Measurements from ENCODE around the gene ITFG1.
A peak's percentile ranks its signal among the peaks of the same experiment; 100 is the strongest.

DNA sequence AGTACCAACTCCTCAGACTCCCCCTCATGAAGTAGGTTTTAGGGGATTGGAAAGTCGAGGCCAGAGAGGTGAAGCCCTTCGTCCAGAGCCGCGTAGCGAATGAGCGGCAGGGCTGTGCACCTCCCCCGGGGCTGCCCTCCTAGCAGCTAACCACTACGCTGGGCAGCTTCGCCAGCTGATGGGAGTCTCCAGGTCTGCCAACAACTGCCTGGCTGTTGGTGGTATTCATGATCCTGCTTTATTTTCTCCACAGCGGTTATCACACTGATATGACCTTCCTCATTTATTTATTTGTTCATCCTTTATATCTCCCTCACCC is 316.3 kb downstream of the ITFG1 start:
- TF ChIP-seq, protein P1, sequence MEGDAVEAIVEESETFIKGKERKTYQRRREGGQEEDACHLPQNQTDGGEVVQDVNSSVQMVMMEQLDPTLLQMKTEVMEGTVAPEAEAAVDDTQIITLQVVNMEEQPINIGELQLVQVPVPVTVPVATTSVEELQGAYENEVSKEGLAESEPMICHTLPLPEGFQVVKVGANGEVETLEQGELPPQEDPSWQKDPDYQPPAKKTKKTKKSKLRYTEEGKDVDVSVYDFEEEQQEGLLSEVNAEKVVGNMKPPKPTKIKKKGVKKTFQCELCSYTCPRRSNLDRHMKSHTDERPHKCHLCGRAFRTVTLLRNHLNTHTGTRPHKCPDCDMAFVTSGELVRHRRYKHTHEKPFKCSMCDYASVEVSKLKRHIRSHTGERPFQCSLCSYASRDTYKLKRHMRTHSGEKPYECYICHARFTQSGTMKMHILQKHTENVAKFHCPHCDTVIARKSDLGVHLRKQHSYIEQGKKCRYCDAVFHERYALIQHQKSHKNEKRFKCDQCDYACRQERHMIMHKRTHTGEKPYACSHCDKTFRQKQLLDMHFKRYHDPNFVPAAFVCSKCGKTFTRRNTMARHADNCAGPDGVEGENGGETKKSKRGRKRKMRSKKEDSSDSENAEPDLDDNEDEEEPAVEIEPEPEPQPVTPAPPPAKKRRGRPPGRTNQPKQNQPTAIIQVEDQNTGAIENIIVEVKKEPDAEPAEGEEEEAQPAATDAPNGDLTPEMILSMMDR (tag by site-specific recombination; IDR thresholded peaks at IDR 0.05): no peak; the same call in 1 of the 2 replicates
- TF ChIP-seq, protein P2, sequence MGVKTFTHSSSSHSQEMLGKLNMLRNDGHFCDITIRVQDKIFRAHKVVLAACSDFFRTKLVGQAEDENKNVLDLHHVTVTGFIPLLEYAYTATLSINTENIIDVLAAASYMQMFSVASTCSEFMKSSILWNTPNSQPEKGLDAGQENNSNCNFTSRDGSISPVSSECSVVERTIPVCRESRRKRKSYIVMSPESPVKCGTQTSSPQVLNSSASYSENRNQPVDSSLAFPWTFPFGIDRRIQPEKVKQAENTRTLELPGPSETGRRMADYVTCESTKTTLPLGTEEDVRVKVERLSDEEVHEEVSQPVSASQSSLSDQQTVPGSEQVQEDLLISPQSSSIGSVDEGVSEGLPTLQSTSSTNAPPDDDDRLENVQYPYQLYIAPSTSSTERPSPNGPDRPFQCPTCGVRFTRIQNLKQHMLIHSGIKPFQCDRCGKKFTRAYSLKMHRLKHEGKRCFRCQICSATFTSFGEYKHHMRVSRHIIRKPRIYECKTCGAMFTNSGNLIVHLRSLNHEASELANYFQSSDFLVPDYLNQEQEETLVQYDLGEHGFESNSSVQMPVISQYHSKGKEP (tag by site-specific recombination; IDR thresholded peaks at IDR 0.05): no peak
- TF ChIP-seq, protein P3, sequence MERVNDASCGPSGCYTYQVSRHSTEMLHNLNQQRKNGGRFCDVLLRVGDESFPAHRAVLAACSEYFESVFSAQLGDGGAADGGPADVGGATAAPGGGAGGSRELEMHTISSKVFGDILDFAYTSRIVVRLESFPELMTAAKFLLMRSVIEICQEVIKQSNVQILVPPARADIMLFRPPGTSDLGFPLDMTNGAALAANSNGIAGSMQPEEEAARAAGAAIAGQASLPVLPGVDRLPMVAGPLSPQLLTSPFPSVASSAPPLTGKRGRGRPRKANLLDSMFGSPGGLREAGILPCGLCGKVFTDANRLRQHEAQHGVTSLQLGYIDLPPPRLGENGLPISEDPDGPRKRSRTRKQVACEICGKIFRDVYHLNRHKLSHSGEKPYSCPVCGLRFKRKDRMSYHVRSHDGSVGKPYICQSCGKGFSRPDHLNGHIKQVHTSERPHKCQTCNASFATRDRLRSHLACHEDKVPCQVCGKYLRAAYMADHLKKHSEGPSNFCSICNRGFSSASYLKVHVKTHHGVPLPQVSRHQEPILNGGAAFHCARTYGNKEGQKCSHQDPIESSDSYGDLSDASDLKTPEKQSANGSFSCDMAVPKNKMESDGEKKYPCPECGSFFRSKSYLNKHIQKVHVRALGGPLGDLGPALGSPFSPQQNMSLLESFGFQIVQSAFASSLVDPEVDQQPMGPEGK (tag by site-specific recombination; IDR thresholded peaks at IDR 0.05): no peak
- TF ChIP-seq ZNF571 (tag by site-specific recombination; IDR thresholded peaks at IDR 0.05): no peak
- TF ChIP-seq, protein P4, sequence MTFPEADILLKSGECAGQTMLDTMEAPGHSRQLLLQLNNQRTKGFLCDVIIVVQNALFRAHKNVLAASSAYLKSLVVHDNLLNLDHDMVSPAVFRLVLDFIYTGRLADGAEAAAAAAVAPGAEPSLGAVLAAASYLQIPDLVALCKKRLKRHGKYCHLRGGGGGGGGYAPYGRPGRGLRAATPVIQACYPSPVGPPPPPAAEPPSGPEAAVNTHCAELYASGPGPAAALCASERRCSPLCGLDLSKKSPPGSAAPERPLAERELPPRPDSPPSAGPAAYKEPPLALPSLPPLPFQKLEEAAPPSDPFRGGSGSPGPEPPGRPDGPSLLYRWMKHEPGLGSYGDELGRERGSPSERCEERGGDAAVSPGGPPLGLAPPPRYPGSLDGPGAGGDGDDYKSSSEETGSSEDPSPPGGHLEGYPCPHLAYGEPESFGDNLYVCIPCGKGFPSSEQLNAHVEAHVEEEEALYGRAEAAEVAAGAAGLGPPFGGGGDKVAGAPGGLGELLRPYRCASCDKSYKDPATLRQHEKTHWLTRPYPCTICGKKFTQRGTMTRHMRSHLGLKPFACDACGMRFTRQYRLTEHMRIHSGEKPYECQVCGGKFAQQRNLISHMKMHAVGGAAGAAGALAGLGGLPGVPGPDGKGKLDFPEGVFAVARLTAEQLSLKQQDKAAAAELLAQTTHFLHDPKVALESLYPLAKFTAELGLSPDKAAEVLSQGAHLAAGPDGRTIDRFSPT (tag by site-specific recombination; IDR thresholded peaks at IDR 0.05): peak; percentile 43; the same call in 1 of the 2 replicates

All from HEK293 (cell line).